Suprapubic skin (tissue), 4 donors: ENCODE results near the gene CD300A.

Experiments used
- EP300 ChIP-seq: sonication (generic); formaldehyde crosslinking; IDR thresholded peaks from one replicate; pipeline ENCODE4 v1.6.1; 2017; ENCODE audit warnings: antibody characterized with exemption
- POLR2A ChIP-seq, 2 donors: fragments of 450-650 bp; IDR thresholded peaks; one replicate each; pipeline ENCODE4 v1.6.1; 2017; ENCODE audit warnings: antibody characterized with exemption in 2 of 2, mild to moderate bottlenecking in 2 of 2, moderate library complexity in 2 of 2
- POLR2AphosphoS5 ChIP-seq, 3 donors: sonication (generic); formaldehyde crosslinking; IDR thresholded peaks; one replicate each; pipeline ENCODE4 v1.6.1; 2017; ENCODE audit warnings: antibody characterized with exemption in 3 of 3
- TF ChIP-seq, protein P1 (sequence below), 2 donors: fragments of 200-600 bp in 1 of 2; fragments of 450-650 bp in 1 of 2; sonication (generic) in 1 of 2; IDR thresholded peaks; one replicate each; pipeline ENCODE4 v1.5.1; 2016 to 2019; ENCODE audit warnings: antibody characterized with exemption in 2 of 2, mild to moderate bottlenecking in 1 of 2, moderate library complexity in 1 of 2

GRCh38 chr17:74512036-74512435, 45.6 kb downstream of the CD300A start:
- TF ChIP-seq POLR2AphosphoS5 (IDR thresholded peaks at IDR 0.05) (no peak), POLR2A (IDR thresholded peaks at IDR 0.05) (no peak), EP300 (no peak)
- TF ChIP-seq, protein P1, sequence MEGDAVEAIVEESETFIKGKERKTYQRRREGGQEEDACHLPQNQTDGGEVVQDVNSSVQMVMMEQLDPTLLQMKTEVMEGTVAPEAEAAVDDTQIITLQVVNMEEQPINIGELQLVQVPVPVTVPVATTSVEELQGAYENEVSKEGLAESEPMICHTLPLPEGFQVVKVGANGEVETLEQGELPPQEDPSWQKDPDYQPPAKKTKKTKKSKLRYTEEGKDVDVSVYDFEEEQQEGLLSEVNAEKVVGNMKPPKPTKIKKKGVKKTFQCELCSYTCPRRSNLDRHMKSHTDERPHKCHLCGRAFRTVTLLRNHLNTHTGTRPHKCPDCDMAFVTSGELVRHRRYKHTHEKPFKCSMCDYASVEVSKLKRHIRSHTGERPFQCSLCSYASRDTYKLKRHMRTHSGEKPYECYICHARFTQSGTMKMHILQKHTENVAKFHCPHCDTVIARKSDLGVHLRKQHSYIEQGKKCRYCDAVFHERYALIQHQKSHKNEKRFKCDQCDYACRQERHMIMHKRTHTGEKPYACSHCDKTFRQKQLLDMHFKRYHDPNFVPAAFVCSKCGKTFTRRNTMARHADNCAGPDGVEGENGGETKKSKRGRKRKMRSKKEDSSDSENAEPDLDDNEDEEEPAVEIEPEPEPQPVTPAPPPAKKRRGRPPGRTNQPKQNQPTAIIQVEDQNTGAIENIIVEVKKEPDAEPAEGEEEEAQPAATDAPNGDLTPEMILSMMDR (IDR thresholded peaks at IDR 0.05), result no peak
